ENCODE results near the gene AVL9. TPM values are rescaled to one million over a fixed set of nuclear protein-coding genes. Genes with fewer than 3 reads are reported as not detected.
A peak's percentile ranks its signal among the peaks of the same experiment; 100 is the strongest.
"Not testable (repeated sequence)": the region's sequence is repeated elsewhere in the genome, so short reads cannot be mapped to it uniquely, and the experiment has no call there.

Gene AVL9
- total RNA-seq, 2 donors from 2014 or later: 41.8 to 49.7 TPM

DNA sequence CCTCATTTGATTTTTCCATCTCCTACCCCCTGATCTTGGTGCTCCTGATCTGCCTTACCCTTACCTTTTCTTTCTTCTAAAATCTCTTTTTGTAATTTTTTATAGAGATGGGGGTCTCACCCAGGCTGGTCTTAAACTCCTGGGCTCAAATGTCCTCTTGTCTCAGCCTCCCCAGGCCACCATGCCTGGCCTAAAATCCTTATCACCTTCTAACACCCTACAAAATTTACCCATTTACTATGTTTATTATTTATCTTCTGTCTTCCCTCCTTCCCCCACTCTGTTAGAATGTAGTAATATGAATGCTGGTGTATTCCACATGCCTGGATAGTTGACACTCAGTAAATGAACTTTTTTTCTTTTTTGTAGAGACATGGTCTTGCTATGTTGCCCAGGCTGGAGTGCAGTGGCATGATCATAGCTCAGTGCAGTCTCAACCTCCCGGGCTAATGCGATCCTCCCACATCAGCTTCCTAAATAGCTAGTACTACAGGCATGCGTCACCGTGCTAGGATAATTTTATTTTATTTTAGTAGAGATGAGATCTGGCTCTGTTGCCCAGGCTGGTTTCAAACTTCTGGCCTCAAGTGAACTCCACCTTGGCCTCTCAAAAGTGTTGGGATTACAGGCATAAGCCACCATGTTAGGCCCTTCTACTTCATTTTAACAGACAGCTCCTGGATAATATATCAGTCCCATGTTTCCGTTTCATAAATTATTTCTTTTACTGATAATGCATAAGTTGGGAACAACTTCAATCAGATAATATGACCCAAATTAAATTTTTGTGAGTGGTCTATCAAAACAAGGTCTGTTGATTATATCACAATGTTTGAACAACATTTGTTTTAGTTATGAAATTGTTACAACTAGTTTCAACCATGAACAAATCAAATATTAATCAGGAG, 136.6 kb downstream of the AVL9 start:
- ATAC-seq; H3K9me3 Mint-ChIP-seq; H3K4me1 Mint-ChIP-seq (ENCODE audit: low read depth in 2 of 2); H3K4me3 Mint-ChIP-seq; H3K36me3 Mint-ChIP-seq; DNase-seq (ENCODE audit: low spot score); H3K27me3 Mint-ChIP-seq; H3K27ac Mint-ChIP-seq: not testable (repeated sequence)

DNA sequence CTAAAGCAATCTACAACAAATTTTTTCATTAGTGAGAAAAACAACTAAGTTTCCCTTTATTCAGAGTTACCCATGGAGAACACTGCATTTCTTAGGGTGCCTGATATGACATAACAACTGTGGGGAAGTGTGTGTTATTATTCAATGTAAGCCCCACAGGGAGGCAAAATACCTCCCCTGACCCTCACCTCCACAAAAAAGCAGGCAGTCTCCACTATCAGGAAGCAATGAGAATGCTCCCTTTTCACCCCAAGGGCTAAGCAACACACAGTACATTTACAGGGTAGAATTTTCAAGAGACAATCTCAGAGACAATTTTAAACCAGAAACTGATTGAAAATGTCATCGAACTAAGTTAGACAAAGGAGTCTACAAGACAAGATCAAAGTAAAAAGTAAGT, 138.2 kb downstream of the AVL9 start:
- H3K36me3 Mint-ChIP-seq; H3K27me3 Mint-ChIP-seq; DNase-seq (ENCODE audit: low spot score); H3K9me3 Mint-ChIP-seq; H3K4me3 Mint-ChIP-seq; H3K27ac Mint-ChIP-seq; ATAC-seq: not testable (repeated sequence)
- peaks cover 5 to 17% of the 10 kb centered on the region in 2 donors for H3K4me1 Mint-ChIP-seq (ENCODE audit: low read depth in 2 of 2)

DNA sequence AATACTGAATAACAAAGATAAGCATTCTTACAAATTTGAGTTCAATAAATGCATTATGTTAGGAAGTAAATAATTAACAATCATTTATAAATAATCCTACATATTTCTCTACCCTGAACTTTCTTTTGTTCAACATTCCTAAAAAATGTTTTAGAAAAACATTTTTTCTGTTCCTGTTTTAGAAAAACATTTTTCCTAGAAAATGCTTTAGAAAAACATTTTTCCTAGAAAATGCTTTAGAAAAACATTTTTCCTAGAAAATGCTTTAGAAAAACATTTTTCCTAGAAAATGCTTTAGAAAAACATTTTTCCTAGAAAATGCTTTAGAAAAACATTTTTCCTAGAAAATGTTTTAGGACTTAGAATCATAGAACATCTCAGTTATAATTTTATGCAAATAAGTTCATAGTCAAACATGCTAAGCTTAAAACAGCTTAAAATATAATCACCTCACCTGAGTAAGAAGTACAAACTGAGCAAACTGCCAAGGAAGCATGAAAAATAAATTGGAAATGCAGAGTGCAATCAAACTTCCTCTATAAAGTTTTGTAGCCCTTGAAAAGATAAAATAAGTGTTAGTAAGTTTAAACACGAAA, 139.6 kb downstream of the AVL9 start:
- not testable (repeated sequence) for H3K9me3 Mint-ChIP-seq; H3K4me3 Mint-ChIP-seq; H3K27me3 Mint-ChIP-seq; H3K27ac Mint-ChIP-seq; H3K36me3 Mint-ChIP-seq; ATAC-seq; DNase-seq (ENCODE audit: low spot score)
- H3K4me1 Mint-ChIP-seq (ENCODE audit: low read depth in 2 of 2): peaks cover 9 to 23% of the 10 kb centered on the region in 2 donors

DNA sequence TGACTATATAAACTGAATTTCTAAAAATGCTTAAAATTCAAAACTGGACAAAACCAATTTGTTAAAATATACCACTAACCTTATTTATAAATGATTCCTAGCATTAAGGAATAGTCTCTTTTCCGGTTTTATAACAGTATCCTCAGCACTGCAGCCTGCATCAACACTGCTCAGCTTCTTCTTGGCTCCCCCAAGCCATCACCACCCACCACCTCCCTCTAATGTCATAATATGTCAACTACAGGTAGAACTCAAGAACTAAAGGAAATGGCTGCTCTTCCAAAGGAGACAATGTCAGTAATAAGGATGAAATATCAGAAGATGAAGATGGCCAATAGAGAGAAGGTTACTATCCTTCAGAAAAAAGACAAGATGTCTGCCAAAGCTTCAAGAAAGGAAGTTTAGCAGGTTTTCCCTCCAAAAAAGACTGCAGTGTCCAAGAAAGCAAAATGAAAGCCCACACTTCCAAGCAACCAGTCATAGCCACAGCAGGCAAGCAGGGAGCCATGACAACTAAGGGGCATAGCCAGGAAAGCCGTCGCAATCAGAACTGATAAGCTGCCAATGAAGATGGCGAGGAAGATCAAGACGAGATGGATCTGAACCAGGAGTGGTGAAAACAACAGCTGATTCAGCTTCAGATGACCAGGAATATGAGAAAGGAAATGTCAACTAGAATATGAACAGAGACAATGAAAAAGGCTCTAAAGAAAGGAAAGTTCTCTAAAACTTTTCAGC, 141.6 kb downstream of the AVL9 start:
- H3K27me3 Mint-ChIP-seq; H3K9me3 Mint-ChIP-seq; ATAC-seq; H3K36me3 Mint-ChIP-seq; DNase-seq (ENCODE audit: low spot score); H3K4me3 Mint-ChIP-seq: not testable (repeated sequence)
- peak overlapping the region in 1 of 2 donors; percentile 70 for H3K27ac Mint-ChIP-seq
- H3K4me1 Mint-ChIP-seq (ENCODE audit: low read depth in 2 of 2): peaks cover 9 to 23% of the 10 kb centered on the region in 2 donors

DNA sequence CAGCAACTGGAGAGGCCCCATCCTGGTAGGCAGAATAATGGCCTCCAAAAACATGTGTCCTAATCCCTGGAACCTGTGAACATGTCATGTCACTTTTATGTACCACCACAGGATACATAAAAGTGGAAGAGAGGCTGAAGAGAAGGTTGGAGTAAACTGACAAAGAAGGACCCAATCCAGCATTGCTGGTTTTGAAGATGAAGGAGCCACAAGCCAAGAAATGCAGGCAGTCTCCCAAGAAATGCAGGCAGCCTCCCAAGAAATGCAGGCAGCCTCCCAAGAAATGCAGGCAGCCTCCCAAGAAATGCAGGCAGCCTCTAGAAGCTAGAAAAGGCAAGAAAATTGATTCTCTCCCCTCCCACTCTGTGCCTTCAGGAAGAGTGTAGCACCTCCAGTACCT, 142.3 kb downstream of the AVL9 start:
- peak overlapping the region in 1 of 2 donors; percentile 70 for H3K27ac Mint-ChIP-seq
- not testable (repeated sequence) for H3K9me3 Mint-ChIP-seq; DNase-seq (ENCODE audit: low spot score); H3K36me3 Mint-ChIP-seq; H3K27me3 Mint-ChIP-seq; ATAC-seq
- H3K4me1 Mint-ChIP-seq (ENCODE audit: low read depth in 2 of 2): peaks cover 9 to 23% of the 10 kb centered on the region in 2 donors
- peak overlapping the region; percentile 50 for H3K4me3 Mint-ChIP-seq

Other genes with a start within 250 kb of the AVL9 start
- 100 to 1,000 TPM in 1 of 2 donors, 10 to 100 TPM in 1; 48.6 to 120 TPM for gene LSM5, start 5.1 kb upstream of the AVL9 start, total RNA-seq